Peyer's patch (tissue), 4 donors: ENCODE data around the gene ADRM1. TPM values are rescaled to one million over a fixed set of nuclear protein-coding genes. Genes with fewer than 3 reads are reported as not detected.

ENCODE experiments used
- DNase-seq, 3 donors: peaks; one replicate each; pipeline ENCODE4 v3.0.0-alpha.2; 2017 to 2019
- H3K27ac ChIP-seq, 4 donors: fragments of 200-600 bp; sonication (generic); one replicate each; pipeline ENCODE4 v1.5.1; 2016 to 2019
- H3K27me3 ChIP-seq, 2 donors: fragments of 200-600 bp; sonication (generic); one replicate each; pipeline ENCODE4 v1.5.1; 2019
- H3K36me3 ChIP-seq, 3 donors: fragments of 200-600 bp; sonication (generic); one replicate each; pipeline ENCODE4 v1.5.1; 2016 to 2019
- H3K4me1 ChIP-seq, 4 donors: fragments of 200-600 bp; sonication (generic); one replicate each; pipeline ENCODE4 v1.5.1; 2016 to 2019
- H3K4me3 ChIP-seq, 4 donors: fragments of 200-600 bp; sonication (generic); 1 replicate in 3 of 4; 2 replicates in 1 of 4; pipeline ENCODE4 v1.5.1; 2016 to 2019; ENCODE audit warnings: mild to moderate bottlenecking in 1 of 4
- H3K9me3 ChIP-seq, 4 donors: fragments of 200-600 bp; sonication (generic); one replicate each; pipeline ENCODE4 v1.5.1; 2016 to 2019; ENCODE audit warnings: mild to moderate bottlenecking in 1 of 4
- POLR2A ChIP-seq, 2 donors: fragments of 450-650 bp; IDR thresholded peaks; one replicate each; pipeline ENCODE4 v1.5.1; 2017; ENCODE audit warnings: antibody characterized with exemption in 2 of 2, mild to moderate bottlenecking in 2 of 2, moderate library complexity in 2 of 2
- total RNA-seq, 4 donors: library from RNA; depleted of rRNA; stranded (reverse); fragments of >200 nt; gene quantifications; one replicate each; pipeline ENCODE4 v1.1.0, GENCODE V29; 2016
- TF ChIP-seq, protein P1 (sequence below), 6 experiments: fragments of 450-650 bp in 4 of 6; fragments of 200-600 bp in 2 of 6; sonication (generic) in 1 of 6; IDR thresholded peaks; one replicate each; pipeline ENCODE4 v1.5.1; 2017 to 2019; ENCODE audit warnings: antibody characterized with exemption in 6 of 6, mild to moderate bottlenecking in 3 of 6, moderate library complexity in 1 of 6

Gene ADRM1, protein sequence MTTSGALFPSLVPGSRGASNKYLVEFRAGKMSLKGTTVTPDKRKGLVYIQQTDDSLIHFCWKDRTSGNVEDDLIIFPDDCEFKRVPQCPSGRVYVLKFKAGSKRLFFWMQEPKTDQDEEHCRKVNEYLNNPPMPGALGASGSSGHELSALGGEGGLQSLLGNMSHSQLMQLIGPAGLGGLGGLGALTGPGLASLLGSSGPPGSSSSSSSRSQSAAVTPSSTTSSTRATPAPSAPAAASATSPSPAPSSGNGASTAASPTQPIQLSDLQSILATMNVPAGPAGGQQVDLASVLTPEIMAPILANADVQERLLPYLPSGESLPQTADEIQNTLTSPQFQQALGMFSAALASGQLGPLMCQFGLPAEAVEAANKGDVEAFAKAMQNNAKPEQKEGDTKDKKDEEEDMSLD
- total RNA-seq: 100 to 1,000 TPM in 2 of 4 donors, 10 to 100 TPM in 2; 90.8 to 136 (median 99.7) TPM

DNA sequence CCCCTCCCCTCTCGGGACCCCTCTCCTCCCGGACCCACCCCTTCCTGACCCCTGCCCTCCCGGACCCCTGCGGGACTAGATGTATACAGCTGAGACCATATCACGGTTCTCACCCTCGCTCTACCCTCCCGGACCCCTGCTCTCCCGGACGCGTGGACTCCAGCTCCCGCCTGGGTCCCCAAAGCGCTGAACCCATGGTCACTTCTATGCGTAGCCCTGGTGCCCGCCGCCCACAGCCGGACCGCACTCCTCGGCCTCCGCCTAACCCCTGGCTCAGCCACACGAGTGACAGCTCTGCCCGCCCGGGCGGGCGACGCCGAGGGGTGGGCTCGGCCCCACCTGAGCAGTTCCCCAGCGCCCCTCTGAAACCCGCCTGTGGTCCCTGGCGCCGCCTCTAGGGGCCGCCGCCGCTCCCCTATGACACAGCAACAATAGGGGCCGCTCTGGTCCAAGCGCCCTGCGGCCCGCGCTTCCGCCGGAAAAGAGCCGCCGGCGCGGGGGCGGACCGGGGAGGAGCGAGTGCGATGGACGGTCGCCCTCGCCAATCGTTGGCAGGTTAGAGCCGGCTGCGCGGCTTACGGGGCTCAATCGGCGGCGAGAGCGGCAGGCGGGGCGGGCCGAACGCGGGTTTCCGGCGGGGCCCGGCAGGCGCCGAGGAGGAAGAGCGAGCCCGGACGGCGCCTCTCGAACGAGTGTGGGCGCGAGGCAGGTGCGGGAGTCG, at the start of gene ADRM1:
Gene ADRM1, plus strand, starts transcription at position 657 of the 721 bp plus-strand sequence. CDS start 572 bp downstream, outside the sequence.
- peaks cover 0 to 40% (median 0%) of the 10 kb centered on the region in 3 donors for H3K36me3 ChIP-seq
- peak; percentile 92 to 97 (median 97) for DNase-seq
- H3K27me3 ChIP-seq: no peaks in the 10 kb centered on the region
- H3K9me3 ChIP-seq: no peaks in the 10 kb centered on the region
- peak within 1 kb of the TSS; percentile 78 to 99 (median 94) for H3K4me3 ChIP-seq
- peaks cover 7 to 25% (median 18%) of the 10 kb centered on the region in 4 donors for H3K4me1 ChIP-seq
- peak within 1 kb of the TSS; percentile 96 to 97 (median 96) for H3K27ac ChIP-seq
- TF ChIP-seq POLR2A (IDR thresholded peaks at IDR 0.05): peak in 1 of 2 donors; percentile 71
- TF ChIP-seq, protein P1, sequence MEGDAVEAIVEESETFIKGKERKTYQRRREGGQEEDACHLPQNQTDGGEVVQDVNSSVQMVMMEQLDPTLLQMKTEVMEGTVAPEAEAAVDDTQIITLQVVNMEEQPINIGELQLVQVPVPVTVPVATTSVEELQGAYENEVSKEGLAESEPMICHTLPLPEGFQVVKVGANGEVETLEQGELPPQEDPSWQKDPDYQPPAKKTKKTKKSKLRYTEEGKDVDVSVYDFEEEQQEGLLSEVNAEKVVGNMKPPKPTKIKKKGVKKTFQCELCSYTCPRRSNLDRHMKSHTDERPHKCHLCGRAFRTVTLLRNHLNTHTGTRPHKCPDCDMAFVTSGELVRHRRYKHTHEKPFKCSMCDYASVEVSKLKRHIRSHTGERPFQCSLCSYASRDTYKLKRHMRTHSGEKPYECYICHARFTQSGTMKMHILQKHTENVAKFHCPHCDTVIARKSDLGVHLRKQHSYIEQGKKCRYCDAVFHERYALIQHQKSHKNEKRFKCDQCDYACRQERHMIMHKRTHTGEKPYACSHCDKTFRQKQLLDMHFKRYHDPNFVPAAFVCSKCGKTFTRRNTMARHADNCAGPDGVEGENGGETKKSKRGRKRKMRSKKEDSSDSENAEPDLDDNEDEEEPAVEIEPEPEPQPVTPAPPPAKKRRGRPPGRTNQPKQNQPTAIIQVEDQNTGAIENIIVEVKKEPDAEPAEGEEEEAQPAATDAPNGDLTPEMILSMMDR (IDR thresholded peaks at IDR 0.05): peak; percentile 94 to 99 (median 96)

DNA sequence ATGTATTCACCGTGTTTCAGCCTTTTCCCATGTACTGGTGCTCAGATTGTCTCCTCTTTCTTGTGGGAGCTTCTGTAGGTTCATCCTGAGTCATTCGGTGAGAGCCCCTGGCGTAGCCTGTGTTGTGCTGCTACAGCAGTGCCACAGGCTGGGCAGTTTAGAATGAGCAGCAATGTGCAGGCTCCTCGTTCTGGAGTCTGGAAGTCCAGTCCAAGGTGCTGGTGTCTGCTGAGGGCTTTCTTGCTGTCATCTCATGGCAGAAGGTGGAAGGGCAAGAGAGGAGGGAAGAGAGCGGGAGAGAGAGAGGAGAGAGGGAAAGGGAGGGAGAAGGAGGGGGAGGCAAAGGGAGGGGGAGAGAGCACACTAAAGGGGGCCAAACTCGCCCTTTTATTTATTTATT, 49.4 kb upstream of the ADRM1 start:
- H3K9me3 ChIP-seq: no peaks in the 10 kb centered on the region
- H3K4me3 ChIP-seq: no peak overlapping the region

DNA sequence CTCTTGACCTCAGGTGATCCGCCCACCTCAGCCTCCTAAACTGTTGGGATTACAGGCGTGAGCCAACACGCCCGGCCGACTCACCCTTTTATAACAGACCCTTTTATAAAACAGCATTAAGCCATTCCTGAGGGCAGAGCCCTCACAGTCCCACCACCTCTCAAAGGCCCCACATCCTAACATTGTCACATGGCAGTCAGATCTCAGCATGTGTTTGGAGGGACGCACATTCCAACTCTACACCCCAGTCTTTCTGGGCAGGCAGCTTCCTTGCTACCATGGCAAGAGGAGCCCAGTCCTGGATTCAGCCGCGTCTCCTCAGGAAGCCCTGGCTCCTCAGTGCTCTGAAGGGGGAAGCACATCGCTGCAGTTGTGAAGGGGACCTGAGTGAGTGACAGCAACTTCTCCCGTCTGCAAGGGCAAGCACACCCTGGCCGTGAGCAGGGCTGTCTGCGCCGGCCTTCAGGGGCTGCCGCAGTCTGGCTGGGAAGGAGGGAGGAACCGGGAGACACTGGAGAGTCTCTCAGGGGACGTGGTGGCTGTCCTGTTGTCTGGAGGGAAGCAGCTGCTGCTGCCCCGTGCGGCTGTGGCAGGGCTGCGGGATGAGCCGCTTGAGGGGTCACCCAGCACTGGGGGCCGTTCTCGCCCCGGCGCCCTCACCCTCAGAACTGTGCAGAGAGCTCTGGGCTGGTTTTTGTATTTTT, 48.6 kb upstream of the ADRM1 start:
- Histone ChIP-seq H3K9me3 (no peaks in the 10 kb centered on the region), H3K27ac (no peak overlapping the region), H3K27me3 (no peaks in the 10 kb centered on the region), H3K4me3 (no peak overlapping the region), H3K4me1 (no peaks in the 10 kb centered on the region), H3K36me3 (peaks cover 0 to 37% (median 0%) of the 10 kb centered on the region in 3 donors)
- TF ChIP-seq, protein P1 (IDR thresholded peaks at IDR 0.05): no peak
- no peak for TF ChIP-seq POLR2A (IDR thresholded peaks at IDR 0.05)
- no peak for DNase-seq

More for the DNA sequence above, 49.4 kb upstream of the ADRM1 start:
- H3K4me1 ChIP-seq: no peaks in the 10 kb centered on the region
- H3K27me3 ChIP-seq: no peaks in the 10 kb centered on the region
- no peak for DNase-seq
- TF ChIP-seq, protein P1 (IDR thresholded peaks at IDR 0.05): no peak
- no peak for TF ChIP-seq POLR2A (IDR thresholded peaks at IDR 0.05)
- H3K27ac ChIP-seq: no peak overlapping the region
- peaks cover 0 to 29% (median 0%) of the 10 kb centered on the region in 3 donors for H3K36me3 ChIP-seq

DNA sequence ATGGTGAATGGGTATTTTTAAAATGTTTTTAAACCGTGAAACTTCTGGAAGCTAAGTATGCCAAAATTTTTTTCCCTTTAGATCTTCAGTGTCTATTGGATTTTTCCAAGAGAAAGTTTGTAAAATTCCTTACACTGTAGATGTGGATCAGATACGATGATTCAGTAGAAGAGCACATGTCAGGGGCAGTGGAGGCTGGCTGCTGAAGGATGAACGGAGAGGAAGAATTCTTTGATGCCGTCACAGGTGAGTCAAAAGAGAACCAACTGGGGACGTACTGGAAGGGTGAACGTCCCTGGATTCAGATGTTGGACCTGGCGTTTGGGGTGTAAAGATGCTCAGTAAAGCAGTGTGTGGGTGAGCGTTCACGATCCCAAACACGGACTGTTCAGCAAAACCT, 46.8 kb upstream of the ADRM1 start:
- no peaks in the 10 kb centered on the region for H3K9me3 ChIP-seq
- H3K4me3 ChIP-seq: no peak overlapping the region
- DNase-seq: no peak
- H3K36me3 ChIP-seq: peaks cover 0 to 55% (median 0%) of the 10 kb centered on the region in 3 donors
- no peak overlapping the region for H3K27ac ChIP-seq
- H3K4me1 ChIP-seq: no peaks in the 10 kb centered on the region
- TF ChIP-seq POLR2A (IDR thresholded peaks at IDR 0.05): no peak
- TF ChIP-seq, protein P1 (IDR thresholded peaks at IDR 0.05): no peak
- H3K27me3 ChIP-seq: no peaks in the 10 kb centered on the region
